OCI-M2 (cell line): ENCODE measurements around the gene TTC23L.

Source experiments
- DNase-seq: peaks from one replicate; lab custom pipeline; 2025; ENCODE audit not compliant: unreplicated experiment; lab: John Stamatoyannopoulos, UW

TTC23L gene

GRCh38 chr5:34832568-34832967 lies 6.4 kb upstream of the TTC23L start:
- no peak for DNase-seq

DNA sequence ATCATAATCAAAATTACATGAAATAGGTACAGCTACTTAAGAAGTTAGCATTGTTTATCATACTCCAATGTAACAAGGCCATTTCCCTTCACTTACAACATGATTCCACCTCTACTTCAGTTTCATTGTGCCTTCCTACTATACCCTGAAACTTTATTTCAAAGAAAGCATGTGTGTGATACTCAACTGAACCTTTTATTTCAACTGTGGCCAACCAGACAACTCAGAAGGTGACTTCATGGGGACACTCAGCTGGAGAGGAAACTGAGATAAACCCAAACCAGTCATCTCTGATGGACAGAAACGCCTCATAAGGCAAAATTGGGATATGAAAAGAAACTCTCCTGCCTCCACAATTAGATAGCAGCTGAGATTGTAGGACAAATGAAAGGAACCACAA lies 5.9 kb upstream of the TTC23L start:
- DNase-seq = no peak

GRCh38 chr5:34833976-34834793 lies 4.8 kb upstream of the TTC23L start:
- no peak for DNase-seq

GRCh38 chr5:34834794-34835089 lies 4.2 kb upstream of the TTC23L start:
- no peak for DNase-seq

DNA sequence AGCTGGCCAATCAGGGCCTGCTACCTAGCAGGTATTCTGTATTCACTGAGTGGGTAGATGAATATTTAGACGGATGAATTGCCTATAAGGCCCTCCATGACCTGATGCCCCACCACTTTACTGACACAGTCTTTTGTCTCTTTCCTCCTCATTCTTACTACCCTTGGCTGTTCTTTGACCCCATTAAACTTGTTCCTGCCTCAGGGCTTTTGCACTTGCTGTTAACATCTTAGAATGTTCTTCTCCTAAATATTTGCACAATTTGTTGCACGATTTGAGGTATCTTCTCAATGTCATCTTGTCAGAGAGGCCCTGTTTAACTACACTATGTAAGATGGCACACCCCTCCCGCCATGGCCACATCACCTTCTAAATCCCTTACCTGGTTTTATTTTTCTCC lies 3.3 kb upstream of the TTC23L start:
- no peak for DNase-seq

DNA sequence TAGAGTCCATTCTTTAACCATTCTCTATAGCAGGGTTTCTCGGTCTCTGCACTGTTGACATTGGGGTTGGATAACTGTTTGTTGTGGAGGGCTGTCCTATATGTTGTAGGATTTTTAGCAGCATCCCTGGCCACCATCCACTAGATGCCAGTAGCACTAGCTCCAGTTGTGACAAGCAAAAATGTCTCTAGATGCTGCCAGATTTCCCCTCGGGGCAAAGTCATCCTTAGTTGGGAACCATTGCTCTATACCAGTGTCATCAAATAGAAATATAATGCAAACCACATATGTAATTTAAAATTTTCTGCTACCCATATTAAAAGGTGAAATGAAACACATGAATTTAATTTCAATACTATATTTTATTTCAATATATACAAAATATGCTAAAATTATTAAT lies 2.9 kb downstream of the TTC23L start:
- no peak for DNase-seq

GRCh38 chr5:34842554-34842953 lies 3.6 kb downstream of the TTC23L start:
- no peak for DNase-seq

- DNase-seq = no peak
These were observed 4.5 kb downstream of the TTC23L start for GRCh38 chr5:34843497-34843896.

GRCh38 chr5:34844106-34844505 lies 5.1 kb downstream of the TTC23L start:
- DNase-seq = no peak

DNA sequence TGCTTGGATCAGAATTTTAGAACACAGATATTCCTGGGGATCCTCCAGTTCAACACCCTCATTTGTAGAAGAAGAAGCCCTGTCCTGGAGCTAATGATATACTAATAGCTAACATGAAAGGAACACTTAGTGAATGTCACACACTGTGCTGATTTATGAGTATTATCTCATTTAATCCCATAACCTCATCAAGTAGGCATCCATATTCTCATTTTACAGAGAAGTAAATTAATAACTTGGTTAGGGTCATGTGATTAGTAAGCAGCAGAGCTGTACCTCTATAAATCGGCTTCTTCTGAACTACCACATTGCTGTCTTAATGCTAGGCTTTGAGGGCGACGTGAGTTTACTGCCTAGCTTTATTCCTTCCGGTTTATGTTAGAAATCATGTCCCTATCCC lies 6.0 kb downstream of the TTC23L start:
- no peak for DNase-seq

- DNase-seq = no peak
These were observed 8.1 kb downstream of the TTC23L start for GRCh38 chr5:34847056-34847455.

- no peak for DNase-seq
These were observed 8.6 kb downstream of the TTC23L start for GRCh38 chr5:34847552-34847951.

DNA sequence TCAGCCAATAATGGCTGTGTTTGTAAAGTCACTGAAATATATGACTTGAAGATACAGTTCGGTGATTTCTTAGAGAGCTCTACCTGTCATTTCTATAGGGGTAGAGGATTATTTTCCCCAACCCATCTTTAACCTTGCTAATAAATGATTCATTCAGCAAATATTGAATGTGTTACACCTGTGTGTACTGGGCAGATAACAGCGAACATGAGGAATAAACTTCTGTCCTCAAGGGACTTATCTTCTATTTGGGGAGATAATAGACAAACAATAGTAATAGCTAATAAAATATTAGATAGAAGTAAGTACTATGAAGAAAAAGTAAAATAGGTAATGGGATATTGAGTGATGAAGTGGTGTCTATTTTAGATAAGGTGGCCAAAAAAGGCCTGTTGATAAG lies 9.3 kb downstream of the TTC23L start:
- no peak for DNase-seq

DNA sequence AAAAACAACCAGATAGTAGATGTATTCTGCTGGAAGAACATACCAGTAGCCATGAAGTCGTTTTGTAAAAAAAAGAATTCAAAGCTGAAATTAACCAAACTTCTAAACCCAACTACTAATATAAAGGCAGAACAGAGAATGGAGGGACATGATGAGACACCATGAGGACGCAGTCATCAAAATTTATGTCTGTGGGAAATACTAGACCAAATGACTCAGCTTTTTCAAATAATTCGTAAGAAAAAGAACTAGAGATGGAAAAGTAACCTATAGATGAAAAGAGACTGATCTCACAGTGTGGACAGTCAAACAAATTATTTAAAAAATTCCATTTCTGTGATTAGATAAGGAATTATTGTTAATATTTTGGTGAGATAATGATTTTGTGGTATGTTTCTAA lies 10.3 kb downstream of the TTC23L start:
- DNase-seq = no peak

DNA sequence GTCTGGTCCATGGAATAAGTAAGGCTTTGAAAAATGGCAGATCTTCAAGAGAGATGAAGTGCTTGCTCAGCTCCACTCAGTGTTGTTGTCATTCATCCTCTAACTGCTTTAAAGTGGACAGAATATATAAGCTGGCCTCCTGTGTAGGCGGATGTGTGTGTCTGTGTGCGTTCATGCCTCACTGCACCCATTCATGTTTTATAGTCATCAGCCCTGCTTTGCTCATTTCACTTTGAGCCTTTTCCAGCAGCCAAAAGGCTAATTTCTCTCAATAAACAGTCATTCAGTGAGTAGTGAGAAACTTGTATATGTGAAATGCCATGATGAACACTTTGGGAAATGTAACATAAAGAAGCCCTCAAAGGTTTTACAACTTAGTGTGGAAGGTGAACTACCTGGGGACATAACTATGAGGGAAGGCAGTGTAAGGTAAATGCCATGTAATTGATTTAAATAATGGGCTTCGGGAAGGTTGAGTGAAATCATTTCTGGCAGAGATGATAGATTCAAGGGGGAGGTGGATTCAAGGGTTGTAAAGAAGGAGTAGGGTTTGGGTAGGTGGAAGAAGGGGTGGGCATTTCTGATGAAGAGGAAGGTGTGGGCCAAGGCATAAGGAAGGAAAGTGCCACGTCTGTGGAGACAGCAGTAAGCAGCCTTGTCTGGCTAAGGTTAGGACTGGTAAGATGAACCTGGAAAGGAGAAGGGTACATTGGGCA lies 15.7 kb downstream of the TTC23L start:
- DNase-seq = no peak

GRCh38 chr5:34857161-34857560 lies 18.2 kb downstream of the TTC23L start:
- no peak for DNase-seq

DNA sequence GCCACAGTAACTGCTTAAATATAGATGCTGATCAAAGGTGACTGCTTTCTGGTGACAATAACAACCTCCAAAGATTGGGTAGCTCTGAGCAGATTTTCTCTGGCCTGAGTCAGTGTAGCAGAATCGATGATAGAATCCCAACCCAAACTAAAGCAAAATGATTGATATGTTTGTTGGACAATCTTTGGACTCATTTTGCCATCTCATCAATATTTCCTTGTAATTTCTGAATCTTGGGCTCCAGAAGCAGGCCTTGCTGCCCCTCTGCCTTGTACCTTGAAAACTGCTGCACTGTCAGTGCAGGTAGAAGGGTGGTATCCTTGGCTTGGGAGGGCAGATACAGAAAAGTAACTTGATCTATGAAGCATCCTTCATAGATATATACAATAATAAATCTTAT lies 18.9 kb downstream of the TTC23L start:
- DNase-seq = no peak

DNA sequence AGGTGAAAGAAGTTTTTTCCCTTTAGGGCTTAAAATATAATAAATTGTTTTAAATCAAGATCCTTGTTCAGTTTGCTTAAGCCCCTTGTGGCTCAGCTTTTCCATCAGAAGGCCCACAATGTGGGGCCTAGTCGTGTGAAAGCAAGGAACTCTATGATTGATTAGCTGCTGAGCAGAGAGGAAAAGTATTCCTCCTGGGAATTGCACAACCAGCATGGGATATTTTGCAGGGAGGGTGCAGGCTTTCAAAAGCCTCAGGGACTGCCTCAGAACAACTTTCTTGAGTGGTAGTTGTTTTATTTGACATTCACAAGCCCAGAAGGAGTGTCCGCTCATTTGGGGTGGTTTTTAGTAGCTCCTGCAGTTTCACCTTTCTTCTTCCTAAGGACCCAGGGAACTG lies 19.8 kb downstream of the TTC23L start:
- no peak for DNase-seq

DNA sequence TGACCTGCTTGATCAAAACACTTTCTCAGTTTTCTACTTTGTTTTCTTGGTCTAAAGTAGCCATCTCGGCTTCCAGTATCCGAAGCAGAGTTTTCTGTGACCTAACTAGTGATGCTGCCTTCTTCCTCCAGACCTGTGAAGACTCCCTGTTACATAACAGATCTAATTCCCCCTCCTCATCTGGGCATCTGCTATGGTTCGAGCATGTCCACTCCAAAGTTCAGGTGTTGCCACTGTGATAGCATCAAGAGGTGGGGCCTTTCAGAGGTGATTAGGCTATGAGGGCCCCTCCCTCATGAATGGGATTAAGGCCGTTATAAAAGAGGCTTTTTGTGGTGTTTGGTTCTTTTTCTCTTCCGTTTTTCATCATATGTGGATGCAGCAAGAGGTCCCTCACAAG lies 20.3 kb downstream of the TTC23L start:
- no peak for DNase-seq

DNA sequence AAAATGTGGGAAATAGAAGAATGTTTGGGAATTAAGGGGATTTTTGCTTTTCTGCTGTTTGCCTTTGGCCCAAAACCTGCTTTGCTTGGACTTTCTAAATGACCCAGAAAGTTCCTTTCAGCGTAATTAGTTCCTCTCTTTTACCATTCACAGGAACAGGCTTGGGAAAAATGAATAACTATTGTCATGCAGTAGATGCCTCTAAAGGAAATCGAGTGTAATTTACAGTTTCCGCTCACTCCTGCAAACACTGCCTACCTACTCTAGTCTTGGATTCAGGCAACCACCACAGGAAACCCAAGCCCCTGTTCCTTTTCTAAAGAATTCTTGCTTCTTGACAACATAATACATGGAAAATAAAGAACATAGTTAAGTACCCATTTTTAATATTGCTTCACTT lies 25.0 kb downstream of the TTC23L start:
- no peak for DNase-seq

DNA sequence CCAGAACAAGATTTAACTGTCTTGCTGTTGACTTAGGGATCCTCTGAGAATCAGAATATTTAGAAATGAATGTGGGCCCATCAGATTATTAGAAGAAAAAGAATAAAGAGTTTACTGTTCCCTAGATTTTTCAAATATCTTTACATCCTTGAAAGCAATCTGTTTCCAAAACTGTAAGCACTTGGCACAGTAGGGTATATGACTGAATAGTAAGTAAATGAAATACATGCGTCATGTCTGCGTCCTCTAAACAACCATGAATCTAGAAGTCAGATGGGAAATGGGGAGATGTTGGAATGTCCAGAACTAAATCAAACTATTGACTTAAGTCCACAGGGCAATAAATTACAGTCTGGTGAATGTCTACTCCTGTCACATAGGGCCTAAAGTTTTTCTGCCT lies 26.1 kb downstream of the TTC23L start:
- DNase-seq = no peak

- DNase-seq = no peak
These were observed 28.1 kb downstream of the TTC23L start for GRCh38 chr5:34866989-34867471.

- no peak for DNase-seq
These were observed 28.7 kb downstream of the TTC23L start for GRCh38 chr5:34867660-34868059.
